Measurements from ENCODE around the gene HRH3.

DNA sequence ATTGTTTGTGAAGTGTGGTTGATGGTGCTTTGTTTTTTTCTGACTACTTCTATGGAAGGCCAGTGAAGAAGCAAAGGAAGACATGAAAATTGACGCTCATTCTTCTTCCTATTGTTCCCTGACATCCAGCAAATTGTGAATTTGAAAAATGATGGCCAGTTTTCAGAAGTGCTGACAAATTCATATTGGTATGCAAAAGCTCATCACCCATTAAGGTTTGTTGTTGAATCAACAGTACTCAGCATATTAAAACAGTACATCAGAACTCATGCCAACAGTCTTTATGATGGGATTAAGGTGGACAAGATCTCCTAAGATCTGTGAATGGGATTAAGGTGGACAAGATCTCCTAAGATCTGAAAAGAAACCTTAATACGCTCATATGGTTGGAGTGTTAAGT is 38.3 kb downstream of the HRH3 start:
- TF ChIP-seq EP300 (IDR thresholded peaks at IDR 0.05) = no peak
- no peak for TF ChIP-seq CTCF (IDR thresholded peaks at IDR 0.05)
- TF ChIP-seq POLR2AphosphoS5 (IDR thresholded peaks at IDR 0.05) = no peak
